Omental fat pad (tissue), 4 donors: Measurements from ENCODE around the gene NAA50. TPM values are rescaled to one million over a fixed set of nuclear protein-coding genes. Genes with fewer than 3 reads are reported as not detected.

Experiments
- ATAC-seq: fragments of 150-250 bp; one replicate; pipeline ENCODE4 v1.9.1; 2016; ENCODE audit warnings: mild to moderate bottlenecking, moderate library complexity; ENCODE audit not compliant: low FRiP score
- DNase-seq: peaks from one replicate; pipeline ENCODE4 v3.0.0-alpha.2; 2019; ENCODE audit warnings: low spot score
- CTCF ChIP-seq, 3 donors: fragments of 450-650 bp; IDR thresholded peaks; one replicate each; pipeline ENCODE4 v1.5.1; 2016 to 2017; ENCODE audit warnings: antibody characterized with exemption in 3 of 3, mild to moderate bottlenecking in 3 of 3, moderate library complexity in 2 of 3
- total RNA-seq, 4 donors: library from RNA; depleted of rRNA; stranded (reverse); fragments of >200 nt; gene quantifications; one replicate each; pipeline ENCODE4 v1.1.0, GENCODE V29; 2016

The NAA50 gene
- total RNA-seq, 4 donors from 2014 or later = 64.9 to 185 (median 171) TPM

- no peak for DNase-seq
- ATAC-seq = no peak
- no peak for TF ChIP-seq CTCF (IDR thresholded peaks at IDR 0.05)
Observed at GRCh38 chr3:113753376-113753985, 7.4 kb upstream of the NAA50 start.

GRCh38 chr3:113751141-113751540 lies 5.1 kb upstream of the NAA50 start:
- TF ChIP-seq CTCF (IDR thresholded peaks at IDR 0.05) = no peak
- DNase-seq (no peak), ATAC-seq (no peak)

- DNase-seq = no peak
- TF ChIP-seq CTCF (IDR thresholded peaks at IDR 0.05) = no peak
- peak; percentile 9 for ATAC-seq
Observed at GRCh38 chr3:113747283-113748046, 1.4 kb upstream of the NAA50 start.

- TF ChIP-seq CTCF (IDR thresholded peaks at IDR 0.05) = no peak
- peak; percentile 70 for ATAC-seq
- peak; percentile 80 for DNase-seq
Observed at GRCh38 chr3:113746548-113747282, 666 bp upstream of the NAA50 start, which contains the start of gene ATP6V1A. TSS of gene ATP6V1A (plus strand) at chr3:113747035. CDS start at chr3:113778754, 31,719 bp downstream.

- DNase-seq (peak; percentile 54), ATAC-seq (peak; percentile 85)
Observed at GRCh38 chr3:113744941-113745755, 901 bp downstream of the NAA50 start.

More at GRCh38 chr3:113744941-113745755, 901 bp downstream of the NAA50 start:
- TF ChIP-seq CTCF (IDR thresholded peaks at IDR 0.05) = no peak
